HPDE6-E6E7 (cell line): Measurements from ENCODE around the gene ACACA.

Experiments
- DNase-seq: peaks from one replicate; pipeline ENCODE4 v3.0.0; 2011; ENCODE audit warnings: missing footprints; ENCODE audit errors: extremely low spot score

ACACA gene

DNA sequence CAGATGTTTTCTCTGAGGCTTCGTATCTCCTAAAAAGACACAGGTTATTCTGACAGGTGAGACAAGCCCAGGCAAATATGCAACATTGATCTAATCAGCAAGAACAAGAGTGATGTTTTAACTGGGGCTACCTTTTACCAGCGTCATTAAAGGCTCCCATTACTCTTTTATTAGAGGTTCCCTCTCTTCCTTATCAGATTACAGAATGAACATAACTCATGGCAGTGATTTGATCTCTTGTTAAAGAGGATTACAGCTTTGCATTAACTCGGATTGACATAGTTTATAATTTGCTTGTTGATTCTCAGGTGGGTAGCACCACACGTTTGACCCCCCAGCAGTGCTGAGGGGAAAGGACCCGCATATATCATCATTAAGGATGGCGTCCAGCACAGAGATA is 367.4 kb downstream of the ACACA start:
- no peak for DNase-seq

DNA sequence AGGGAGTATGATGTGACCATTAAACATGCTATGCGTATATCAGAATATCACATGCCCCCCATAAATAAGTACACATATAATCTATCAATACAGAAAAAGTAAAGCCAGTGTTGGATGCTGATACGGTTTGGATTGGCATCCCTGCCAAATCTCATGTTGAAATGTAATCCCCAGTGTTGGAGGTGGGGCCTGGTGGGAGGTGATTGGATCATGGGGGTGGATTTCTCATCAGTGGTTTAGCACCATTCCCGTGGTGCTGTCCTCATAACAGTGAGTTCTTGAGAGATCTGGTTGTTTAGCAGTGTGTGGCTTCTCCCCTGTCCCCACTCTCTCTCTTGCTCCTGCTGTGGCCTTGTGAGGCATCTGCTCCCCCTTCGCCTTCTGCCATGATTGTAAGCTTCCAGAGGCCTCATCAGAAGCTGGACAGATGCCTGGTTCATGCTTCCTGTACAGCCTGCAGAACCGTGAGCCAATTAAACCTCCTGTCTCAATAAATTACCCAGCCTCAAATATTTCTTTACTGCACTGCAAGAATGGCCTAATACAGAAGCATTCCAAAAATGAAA is 369.0 kb downstream of the ACACA start:
- DNase-seq, result no peak
